Skeletal muscle cell (primary cell): ENCODE data around the gene PHLDA2.
"Not testable (repeated sequence)": the region's sequence is repeated elsewhere in the genome, so short reads cannot be mapped to it uniquely, and the experiment has no call there.

Experiments used
- DNase-seq: peaks from one replicate; pipeline ENCODE4 v3.0.0-alpha.2; 2010; ENCODE audit warnings: low read depth
- H3K4me3 ChIP-seq: 2 replicates; pipeline ENCODE4 v1.5.1; 2011; ENCODE audit warnings: low read depth, mild to moderate bottlenecking, control low read depth, low read length, moderate library complexity

Gene PHLDA2

DNA sequence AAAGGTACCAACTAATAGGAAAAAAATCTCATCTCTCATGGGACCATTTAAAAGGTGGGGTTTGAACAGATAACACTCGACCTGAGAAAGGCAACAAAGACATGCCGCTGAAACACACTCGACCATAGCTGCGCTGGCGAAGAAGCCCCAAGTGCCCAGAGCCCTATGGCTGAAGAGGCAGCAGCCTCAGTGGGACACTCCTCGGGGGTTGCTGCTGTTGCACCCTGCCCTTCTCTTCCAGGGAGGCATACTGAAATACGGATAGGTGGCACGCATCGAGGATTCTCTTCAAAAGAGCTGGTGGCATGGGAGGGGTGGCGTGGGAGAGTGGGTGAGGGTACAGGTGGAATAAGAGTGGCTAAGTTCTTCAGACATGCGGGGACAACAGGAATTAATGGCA, 18.5 kb upstream of the PHLDA2 start:
- DNase-seq = no peak
- H3K4me3 ChIP-seq = no peak overlapping the region

DNA sequence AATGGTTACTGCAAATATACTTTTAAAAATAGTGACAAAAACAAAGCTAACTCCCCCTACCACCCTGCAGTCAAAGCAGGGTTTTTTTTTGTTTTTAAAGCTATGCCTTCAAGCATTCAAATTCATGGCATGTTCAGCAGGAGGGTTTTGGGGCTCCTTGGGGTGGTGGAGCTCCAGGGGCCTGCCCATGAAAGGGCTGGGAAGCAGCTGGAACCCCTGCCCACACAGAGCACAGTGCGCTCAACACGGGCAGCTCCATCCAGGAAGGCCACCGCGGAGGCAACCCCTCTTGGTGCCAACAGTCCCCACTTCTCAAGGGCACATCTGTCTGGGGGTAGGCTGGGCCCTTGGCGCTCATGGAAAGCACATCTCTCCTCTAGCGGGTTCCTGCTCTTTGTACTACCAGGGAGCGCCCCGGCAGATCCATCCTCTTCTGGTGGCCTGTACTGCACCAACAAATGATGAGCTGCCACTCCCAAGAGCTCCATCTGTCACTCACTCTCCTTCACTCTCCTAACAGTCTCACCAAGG, 16.6 kb upstream of the PHLDA2 start:
- DNase-seq = no peak
- H3K4me3 ChIP-seq = no peak overlapping the region

GRCh38 chr11:2945031-2945756, 16.0 kb upstream of the PHLDA2 start:
- peak overlapping the region; percentile 24 for H3K4me3 ChIP-seq
- DNase-seq = peak; percentile 76

DNA sequence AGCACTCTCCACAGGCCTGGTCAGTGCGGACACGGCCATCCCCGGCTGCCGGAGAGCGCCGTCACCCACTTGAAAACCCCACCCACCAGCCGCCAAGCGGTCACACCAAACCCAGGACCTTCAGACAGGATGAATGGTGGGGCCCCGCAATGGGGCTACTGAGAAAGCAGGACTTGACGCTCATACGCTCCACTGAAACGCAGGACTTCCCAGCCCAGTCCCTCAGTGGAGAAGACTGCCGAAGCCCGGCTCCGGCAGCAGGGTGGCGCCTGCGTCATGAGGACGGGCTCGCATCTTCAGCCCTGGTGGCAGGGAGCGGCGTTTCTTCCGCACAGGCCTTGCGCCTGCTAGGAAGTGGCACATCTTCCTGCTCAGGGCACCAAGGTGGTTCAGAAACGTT, 15.3 kb upstream of the PHLDA2 start:
- no peak for DNase-seq
- no peak overlapping the region for H3K4me3 ChIP-seq

- H3K4me3 ChIP-seq = no peak overlapping the region
- no peak for DNase-seq
These were observed 14.5 kb upstream of the PHLDA2 start for GRCh38 chr11:2943711-2944118.

DNA sequence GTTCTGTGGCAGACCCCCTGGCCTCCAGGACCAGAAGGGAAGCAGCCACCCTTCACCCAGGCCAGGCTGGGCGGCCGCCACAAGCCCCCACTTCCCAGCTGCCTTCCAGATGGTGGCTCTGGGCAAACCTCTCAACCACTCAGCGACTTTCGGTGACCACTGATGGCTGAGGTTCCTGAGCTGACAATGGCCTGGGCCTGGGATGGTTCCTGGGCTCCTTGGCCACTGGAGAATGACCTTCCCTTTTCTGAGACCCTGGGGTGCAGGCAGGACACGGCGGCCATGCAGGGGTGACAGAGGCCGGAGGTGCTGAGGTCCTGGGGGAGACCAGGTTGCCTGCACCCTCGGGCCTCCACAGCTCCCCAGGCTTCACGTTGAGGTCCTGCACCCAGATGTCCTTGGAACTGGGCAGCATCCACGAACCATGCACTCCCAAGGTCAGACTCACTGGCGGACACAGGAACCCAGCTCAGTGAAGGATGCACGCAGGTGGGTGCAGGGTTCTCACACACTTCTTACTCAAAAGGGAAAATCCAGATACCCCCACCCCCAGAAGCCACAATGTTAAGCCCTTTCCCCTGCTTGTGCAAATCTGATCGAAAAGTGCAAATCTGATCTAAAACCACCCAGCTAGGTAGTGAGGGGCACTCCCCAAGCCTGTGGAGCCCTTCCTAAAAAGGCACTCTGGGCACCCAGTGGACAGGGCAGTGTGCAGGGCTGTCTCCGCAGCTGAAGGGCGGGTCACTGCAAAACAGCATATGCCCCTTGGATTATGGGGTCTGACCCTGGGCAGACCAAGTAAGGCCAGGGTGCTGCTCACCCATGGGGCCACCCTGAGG, 13.9 kb upstream of the PHLDA2 start:
- H3K4me3 ChIP-seq = no peak overlapping the region
- no peak for DNase-seq

DNA sequence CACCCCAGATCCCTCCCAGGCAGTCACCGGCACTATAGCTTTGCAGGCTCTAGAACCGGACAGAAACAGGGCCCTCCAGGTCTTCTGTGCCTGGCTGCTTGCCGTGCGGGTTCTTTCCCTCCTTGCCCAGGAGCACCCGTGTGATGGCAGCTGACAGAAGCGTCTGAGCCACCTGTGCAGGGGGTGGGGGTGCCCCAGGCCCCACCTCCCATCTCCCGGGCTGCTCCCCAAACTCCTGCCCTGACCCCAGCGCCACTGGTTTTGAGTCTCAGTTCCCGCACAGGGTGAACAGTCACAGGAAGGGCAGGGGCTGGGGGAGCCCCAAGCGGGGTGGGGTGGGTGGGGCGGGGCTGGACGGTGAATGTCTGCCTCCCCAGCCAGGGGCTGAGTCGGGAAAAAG, 13.2 kb upstream of the PHLDA2 start:
- H3K4me3 ChIP-seq = no peak overlapping the region
- DNase-seq = no peak

DNA sequence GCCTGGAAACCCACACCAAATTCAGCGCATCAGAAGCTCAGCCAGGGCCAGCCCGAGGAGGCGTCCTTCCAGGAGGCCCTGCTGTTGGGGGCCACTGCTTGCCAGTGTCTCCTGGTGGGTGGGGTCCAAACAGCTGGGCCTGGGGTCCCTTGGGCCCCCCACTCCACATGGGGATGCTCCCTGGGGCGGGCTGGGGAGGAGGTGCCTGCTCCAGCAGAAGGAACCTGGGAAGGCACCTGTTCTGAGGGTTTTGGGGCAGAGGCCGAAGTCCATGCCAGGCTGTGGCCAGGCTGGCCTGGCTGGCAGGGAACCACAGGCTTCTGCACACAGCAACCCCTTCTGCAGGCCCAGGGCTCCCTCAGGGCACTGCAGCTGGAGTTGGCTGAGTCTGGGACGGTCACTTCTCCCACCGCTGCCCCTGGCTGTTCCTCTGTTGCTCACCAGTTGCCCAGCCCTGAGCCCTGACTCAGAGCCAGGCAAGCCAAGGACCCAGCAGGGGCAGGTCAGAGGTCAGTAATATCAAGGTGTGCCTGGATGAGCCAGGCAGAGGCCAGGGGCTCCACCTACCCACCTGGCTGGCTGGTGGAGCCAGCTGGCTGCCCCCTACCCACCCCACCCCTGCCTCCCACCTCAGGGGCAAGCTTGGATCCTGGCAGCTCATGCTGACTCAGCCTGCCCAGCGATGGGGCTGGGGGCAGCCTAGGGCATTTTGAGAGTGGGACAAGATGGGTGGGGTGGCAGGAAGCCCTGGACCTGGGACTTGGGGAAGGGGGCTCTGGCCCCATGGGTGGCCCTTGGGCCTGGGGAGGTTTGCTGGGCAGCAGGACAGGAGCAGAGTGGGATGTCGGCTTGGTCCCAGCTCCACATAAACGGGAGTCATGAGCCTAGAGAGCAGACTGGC, 12.0 kb upstream of the PHLDA2 start:
- DNase-seq = no peak
- no peak overlapping the region for H3K4me3 ChIP-seq

DNA sequence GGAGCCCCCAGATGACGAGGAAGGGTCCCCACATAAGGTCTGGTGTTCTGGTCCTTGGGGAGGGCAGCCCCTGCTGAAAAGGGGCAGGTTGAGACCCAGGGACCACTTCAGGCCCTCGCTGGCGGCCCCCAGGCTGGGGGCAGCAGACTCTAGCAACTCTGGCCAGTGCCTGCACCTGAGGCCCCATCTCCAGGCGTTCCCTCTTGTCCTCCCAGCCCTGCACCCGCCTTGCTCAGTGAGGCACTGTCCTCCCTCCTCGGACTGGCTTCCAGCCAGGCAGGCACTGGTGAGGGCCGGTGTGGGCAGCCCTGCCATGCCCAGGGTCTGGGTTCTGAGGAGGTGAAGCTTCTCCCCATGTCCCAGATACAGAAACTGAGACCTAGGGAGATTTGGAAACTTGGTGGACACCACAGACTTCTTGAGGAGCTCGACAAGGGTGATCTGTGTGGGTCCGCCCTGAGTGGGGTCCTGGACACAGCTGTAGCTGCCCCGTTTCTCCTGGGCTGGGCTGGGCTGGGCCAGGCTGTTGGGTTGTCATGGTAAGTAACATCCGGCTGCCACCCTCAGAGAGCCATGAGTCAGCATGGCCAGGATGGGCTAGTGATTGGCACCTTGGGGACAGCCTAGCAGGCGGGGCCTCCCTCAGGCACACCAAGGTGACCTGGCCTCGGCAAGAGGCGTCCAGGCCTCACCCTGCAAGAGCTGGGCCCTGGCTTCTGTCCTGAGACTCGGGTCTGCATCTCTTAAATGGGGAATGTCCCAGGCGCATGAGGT, 11.1 kb upstream of the PHLDA2 start:
- no peak overlapping the region for H3K4me3 ChIP-seq
- no peak for DNase-seq

GRCh38 chr11:2938458-2939418, 9.5 kb upstream of the PHLDA2 start:
- H3K4me3 ChIP-seq, DNase-seq: not testable (repeated sequence)

GRCh38 chr11:2937641-2938457, 8.6 kb upstream of the PHLDA2 start:
- DNase-seq, H3K4me3 ChIP-seq: not testable (repeated sequence)

DNA sequence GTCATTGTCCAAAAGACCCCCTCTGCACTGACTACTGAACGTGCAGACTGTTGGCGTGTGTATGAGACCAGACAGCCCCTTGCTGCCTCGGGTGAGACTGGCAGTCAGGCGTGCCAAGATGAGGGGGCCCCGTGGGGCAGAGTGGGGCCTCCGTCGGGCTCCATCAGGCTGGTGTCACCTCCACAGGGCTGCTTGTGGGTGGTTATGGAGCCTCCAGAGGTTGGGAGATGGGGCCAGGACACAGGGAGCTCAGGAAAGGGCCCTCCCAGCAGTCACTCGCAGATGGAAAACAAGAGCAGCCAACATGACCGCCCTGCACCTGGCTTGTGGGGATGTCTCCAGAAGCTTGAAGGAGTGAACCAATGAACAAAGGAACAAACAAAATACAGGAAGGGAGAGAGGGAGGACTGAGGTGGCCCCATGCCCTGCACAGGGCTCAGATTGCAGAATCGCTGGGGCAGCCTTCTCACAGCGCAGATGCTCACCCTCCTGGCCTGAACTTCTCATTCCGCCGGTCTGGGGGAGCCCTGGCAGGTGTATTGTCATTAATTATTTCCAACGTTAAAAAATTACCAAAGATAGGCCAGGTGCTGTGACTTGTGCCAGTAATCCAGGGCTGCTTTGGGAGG, 5.5 kb upstream of the PHLDA2 start:
- DNase-seq = no peak

DNA sequence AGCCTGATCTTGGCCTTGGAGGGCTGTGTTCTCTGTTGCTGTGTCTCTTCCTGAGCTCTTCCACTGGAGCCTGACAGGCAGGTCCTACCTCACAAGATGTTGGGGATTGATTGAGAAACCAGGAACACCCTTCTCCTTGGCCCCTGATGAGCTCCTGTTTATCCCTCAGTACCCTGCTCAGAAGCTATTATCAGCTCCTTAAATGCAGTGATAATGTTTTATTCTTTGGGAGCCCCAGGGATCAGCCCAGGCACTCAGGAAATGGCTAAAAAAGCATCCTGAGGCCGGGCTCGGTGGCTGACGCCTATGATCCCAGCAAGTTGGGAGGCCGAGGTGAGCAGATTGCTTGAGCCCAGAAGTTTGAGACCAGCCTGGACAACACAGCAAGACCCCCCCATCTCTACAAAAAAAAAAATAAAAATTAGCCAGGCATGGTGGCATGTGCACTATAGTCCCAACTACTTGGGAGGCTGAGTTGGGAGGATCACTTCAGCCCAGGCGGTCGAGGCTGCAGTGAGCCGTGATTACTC, 4.9 kb upstream of the PHLDA2 start:
- no peak for DNase-seq
- no peak overlapping the region for H3K4me3 ChIP-seq

More for the DNA sequence above, 5.5 kb upstream of the PHLDA2 start:
- no peak overlapping the region for H3K4me3 ChIP-seq

DNA sequence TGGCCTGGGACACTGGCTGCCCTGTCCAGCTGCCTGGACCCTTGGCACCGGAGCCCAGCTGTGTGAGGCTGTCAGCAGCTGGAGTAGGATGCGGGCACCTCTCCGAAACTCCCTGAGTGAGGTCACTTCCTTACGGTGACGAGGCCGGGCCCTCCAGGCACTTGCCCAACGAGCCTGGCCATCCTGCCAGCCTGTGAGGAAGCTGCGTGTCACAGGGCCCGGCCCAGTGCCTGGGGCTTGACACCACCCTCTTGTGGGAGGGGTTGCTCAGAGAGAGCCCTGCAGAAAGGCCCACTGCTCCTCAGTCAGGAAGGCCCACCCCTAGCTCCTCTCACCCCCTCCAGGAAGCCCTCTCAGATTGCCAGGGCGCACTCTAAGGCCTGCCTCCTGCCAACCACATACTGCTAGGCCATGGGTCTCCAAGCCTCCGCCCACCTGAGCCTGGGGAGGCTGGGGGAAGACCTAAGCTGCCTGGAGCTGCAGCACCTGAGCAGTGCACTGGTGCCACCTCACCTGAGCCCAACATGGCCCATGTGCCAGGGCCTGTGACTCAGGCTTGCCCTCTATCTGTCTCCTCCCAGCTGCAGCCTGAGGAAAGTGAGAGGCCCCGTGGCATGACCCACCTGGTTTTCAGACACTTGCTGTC, 4.3 kb upstream of the PHLDA2 start:
- no peak for DNase-seq
- H3K4me3 ChIP-seq = no peak overlapping the region

DNA sequence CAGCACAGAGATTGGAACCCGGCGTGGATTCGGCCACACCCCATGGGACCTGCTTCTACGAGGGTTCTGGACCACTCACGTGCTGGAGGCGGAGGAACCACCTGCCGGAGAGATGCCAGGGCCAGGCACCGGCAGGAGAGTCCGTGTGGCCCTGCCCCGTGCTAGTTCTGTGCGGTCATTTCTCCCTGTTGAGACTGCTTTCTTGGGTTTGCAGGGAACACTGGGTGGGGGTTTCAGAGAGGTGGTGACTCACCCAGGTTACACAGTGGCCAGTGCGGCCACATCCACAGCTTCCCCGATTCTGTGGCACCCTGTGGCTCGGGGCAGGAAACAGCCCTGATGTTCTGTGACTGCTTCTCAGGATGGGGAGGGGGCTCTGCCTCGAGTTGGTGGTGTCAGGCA, 3.6 kb upstream of the PHLDA2 start:
- DNase-seq = no peak
- no peak overlapping the region for H3K4me3 ChIP-seq
